ACC112 (cell line): ENCODE results near the gene CH25H.
"Not testable (repeated sequence)": the region's sequence is repeated elsewhere in the genome, so short reads cannot be mapped to it uniquely, and the experiment has no call there.

Experiments
- H2AFZ ChIP-seq: fragments of 200-600 bp; sonication (generic); one replicate; pipeline ENCODE4 v1.6.0; 2017; ENCODE audit warnings: antibody characterized with exemption, low read length; ENCODE audit not compliant: unreplicated experiment
- H3K27ac ChIP-seq: fragments of 200-600 bp; sonication (generic); 2 replicates; pipeline ENCODE4 v1.5.1; 2014; ENCODE audit warnings: low read depth, mild to moderate bottlenecking, antibody characterized with exemption, low read length, moderate library complexity
- H3K27me3 ChIP-seq: fragments of 200-600 bp; sonication (generic); 2 replicates; pipeline ENCODE4 v1.6.1; 2014; ENCODE audit warnings: mild to moderate bottlenecking, antibody characterized with exemption, low read length, moderate library complexity, mixed read lengths; ENCODE audit not compliant: insufficient read depth
- H3K36me3 ChIP-seq: fragments of 200-600 bp; sonication (generic); 2 replicates; pipeline ENCODE4 v1.6.1; 2016; ENCODE audit warnings: mild to moderate bottlenecking, antibody characterized with exemption, low read length, moderate library complexity, mixed read lengths; ENCODE audit not compliant: insufficient read depth
- H3K4me1 ChIP-seq: fragments of 200-600 bp; sonication (generic); one replicate; pipeline ENCODE4 v1.6.1; 2016; ENCODE audit warnings: low read length, mixed read lengths; ENCODE audit not compliant: insufficient read depth, unreplicated experiment, control insufficient read depth
- H3K4me3 ChIP-seq: fragments of 200-600 bp; sonication (generic); 2 replicates; pipeline ENCODE4 v1.5.1; 2014; ENCODE audit warnings: mild to moderate bottlenecking, low read depth, low read length
- H3K79me2 ChIP-seq: fragments of 200-600 bp; sonication (generic); one replicate; pipeline ENCODE4 v1.6.0; 2016; ENCODE audit warnings: low read length; ENCODE audit not compliant: control insufficient read depth, unreplicated experiment, insufficient read depth

CH25H gene

DNA sequence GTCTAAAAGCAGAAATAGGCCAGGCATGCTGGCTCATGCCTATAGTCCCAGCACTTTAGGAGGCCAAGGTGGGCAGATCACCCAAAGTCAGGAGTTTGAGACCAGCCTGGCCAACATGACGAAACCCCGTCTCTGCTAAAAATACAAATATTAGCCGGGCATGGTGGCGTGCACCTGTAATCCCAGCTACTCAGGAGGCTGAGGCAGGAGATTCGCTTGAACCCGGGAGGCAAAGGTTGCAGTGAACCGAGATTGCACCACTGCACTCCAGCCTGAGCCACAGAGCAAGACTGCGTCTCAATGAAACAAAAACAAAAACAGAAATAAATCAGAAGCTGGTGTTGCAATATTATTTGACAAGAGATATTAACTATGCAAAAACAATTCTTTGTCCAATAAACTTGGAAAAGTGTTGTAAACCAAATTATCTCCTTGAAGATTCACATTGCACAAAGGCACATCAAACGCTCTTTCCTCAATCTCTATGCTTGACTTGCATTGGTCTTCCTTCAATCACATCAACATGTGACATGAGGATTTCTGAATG, 38.7 kb downstream of the CH25H start:
- H3K4me1 ChIP-seq, result peaks cover 25% of the 10 kb centered on the region
- not testable (repeated sequence) for H3K79me2 ChIP-seq, H3K36me3 ChIP-seq, H2AFZ ChIP-seq, H3K4me3 ChIP-seq, H3K27ac ChIP-seq, H3K27me3 ChIP-seq

DNA sequence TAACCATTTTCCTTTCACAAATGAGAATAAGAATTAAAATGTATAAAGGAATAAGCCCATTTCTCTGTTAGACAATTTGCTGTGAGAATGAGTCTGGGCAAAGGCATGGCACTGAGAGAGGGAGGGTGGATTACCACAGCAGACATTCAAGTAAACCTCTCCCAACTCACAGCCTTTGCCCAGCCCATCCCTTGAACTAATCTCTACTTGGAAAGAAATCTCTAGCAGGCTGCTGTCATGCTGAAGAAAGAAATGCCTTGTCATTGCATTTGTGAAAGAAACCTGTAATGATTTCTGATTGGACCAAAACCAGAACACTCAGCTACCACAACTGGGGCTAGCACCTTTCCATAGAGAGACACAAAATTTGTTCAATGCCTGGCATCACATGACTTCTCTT, 39.2 kb downstream of the CH25H start:
- no peak overlapping the region for H2AFZ ChIP-seq
- H3K36me3 ChIP-seq, result no peaks in the 10 kb centered on the region
- H3K27ac ChIP-seq, result no peak overlapping the region
- H3K4me1 ChIP-seq, result peaks cover 20% of the 10 kb centered on the region
- H3K27me3 ChIP-seq, result no peaks in the 10 kb centered on the region
- H3K79me2 ChIP-seq, result no peaks in the 10 kb centered on the region
- no peak overlapping the region for H3K4me3 ChIP-seq

DNA sequence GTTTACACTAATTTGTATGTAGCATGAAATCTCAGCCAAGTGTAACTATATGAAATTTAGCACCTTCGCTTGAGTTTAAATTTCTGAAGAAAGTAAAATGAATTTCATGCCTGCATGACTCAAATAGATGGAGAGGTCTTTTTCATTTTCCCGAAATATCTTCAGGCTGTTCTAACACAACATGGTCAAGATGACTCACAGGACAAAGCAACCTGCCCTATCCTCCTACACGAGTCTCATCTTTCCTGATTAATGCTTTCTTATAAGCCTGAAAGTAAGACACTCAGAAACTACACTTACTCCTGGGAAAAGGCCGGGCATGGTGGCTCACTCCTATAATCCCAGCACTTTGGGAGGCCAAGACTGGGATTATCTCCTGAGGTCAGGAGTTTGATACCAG, 41.2 kb downstream of the CH25H start:
- no peaks in the 10 kb centered on the region for H3K36me3 ChIP-seq
- peaks cover 6% of the 10 kb centered on the region for H3K4me1 ChIP-seq
- H3K4me3 ChIP-seq, result no peak overlapping the region
- no peak overlapping the region for H2AFZ ChIP-seq
- no peak overlapping the region for H3K27ac ChIP-seq
- no peaks in the 10 kb centered on the region for H3K79me2 ChIP-seq
- H3K27me3 ChIP-seq, result no peaks in the 10 kb centered on the region

- Histone ChIP-seq H2AFZ (no peak overlapping the region), H3K27ac (no peak overlapping the region), H3K4me1 (peaks cover 6% of the 10 kb centered on the region), H3K36me3 (no peaks in the 10 kb centered on the region), H3K4me3 (no peak overlapping the region), H3K79me2 (no peaks in the 10 kb centered on the region), H3K27me3 (no peaks in the 10 kb centered on the region)
Measured at GRCh38 chr10:89164920-89165319, 42.2 kb downstream of the CH25H start.

DNA sequence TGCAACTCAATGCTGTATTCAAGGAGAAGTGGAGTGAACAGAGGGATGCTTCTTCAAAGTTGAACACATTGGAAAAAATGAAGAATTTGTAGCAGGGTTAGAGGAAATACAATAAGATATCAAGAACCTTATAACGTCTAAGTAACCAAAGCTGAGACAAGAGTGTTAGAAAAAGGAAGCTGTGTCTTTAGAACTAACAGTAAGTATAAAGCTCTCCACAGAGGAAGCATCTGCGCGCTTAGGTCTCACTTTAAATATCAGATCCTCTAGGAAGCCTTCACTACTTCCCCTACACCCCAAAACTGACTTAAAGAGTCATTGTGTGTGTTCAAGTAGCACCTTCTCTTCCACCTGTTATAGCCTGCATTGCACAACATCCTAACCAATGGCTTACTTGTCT, 43.0 kb downstream of the CH25H start:
- Histone ChIP-seq H3K36me3 (no peaks in the 10 kb centered on the region), H3K4me1 (peaks cover 9% of the 10 kb centered on the region), H3K27me3 (no peaks in the 10 kb centered on the region), H3K4me3 (no peak overlapping the region), H3K27ac (no peak overlapping the region), H2AFZ (no peak overlapping the region), H3K79me2 (no peaks in the 10 kb centered on the region)

DNA sequence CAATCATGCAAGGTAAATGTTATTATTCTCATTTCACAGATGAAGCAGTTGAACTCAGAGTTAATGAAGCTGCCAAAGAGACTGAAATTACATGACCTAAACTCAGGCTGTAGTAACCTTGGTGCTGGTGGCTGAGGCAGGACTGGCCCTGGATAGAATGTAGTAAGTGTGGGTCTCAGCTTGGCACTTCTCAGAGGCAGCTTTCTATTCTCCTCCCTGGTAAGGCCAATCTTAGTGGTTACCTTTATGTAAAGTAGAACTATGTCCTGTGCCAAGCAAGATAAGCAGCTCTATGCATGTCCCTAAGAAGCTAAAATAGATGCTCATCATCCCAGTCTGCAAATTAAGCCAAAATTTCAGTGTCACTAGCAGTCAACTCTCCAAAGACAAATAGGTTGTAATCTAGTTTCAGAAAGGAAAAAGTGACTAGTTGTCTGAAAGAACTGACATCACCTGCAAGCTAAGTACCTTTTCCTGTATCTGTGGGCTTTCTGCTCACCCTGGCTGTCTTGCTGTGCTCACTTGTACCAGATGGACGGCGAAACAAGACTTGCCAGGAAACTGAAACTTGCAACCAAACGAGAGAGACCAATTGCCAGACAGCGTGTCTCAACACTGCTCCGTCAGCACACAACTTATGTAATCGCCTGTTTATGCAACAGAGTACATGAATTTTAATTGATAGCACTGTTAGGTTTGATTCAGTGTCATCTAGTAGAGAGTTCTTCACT, 43.7 kb downstream of the CH25H start:
- Histone ChIP-seq H3K27me3 (no peaks in the 10 kb centered on the region), H3K4me1 (peaks cover 16% of the 10 kb centered on the region), H2AFZ (no peak overlapping the region), H3K79me2 (no peaks in the 10 kb centered on the region), H3K36me3 (no peaks in the 10 kb centered on the region), H3K27ac (no peak overlapping the region), H3K4me3 (no peak overlapping the region)

DNA sequence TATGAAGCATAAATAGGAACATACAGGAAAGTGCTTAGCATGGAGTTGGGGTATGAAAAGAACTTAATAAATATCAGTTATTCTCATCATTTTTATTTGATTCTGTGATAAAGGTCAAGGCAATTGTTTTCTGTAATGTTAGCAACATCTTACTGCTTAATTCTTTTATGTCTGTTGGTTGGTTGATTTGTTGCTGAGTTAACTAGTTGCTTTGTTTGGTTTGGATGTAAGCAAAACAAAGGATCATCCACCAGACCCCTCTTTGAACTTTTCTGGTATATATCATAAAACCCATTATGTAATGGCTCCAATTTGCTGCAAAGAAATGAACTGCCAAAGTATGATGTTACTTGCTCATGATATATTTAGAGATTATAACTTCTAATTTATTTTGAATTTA, 44.5 kb downstream of the CH25H start:
- Histone ChIP-seq H3K27ac (no peak overlapping the region), H3K79me2 (no peaks in the 10 kb centered on the region), H3K36me3 (no peaks in the 10 kb centered on the region), H3K4me3 (no peak overlapping the region), H2AFZ (no peak overlapping the region), H3K4me1 (peaks cover 18% of the 10 kb centered on the region), H3K27me3 (no peaks in the 10 kb centered on the region)

- Histone ChIP-seq H3K27ac (no peak overlapping the region), H3K4me3 (no peak overlapping the region), H3K4me1 (peaks cover 12% of the 10 kb centered on the region)
Measured at GRCh38 chr10:89160339-89160738, 46.8 kb downstream of the CH25H start.

DNA sequence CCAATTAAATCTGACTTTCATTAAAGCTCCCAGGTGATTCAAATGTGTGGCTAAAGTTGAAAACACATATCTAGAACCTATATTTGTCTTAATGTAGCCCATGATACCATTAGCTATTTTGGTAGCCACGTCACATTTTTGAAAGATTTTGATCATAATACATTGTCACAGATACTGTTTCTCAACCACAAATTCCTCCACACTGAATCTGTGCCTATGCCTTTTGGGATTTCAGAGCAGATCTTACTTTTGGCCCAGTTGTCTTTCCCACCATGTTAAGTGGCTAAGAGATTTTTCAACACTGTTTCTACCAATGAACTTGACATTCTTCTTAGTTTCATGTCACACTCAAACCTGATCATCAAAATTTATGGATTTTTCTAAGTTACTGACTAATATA, 47.4 kb downstream of the CH25H start:
- H3K27ac ChIP-seq, result no peak overlapping the region
- H3K4me3 ChIP-seq, result no peak overlapping the region
- H3K27me3 ChIP-seq, result no peaks in the 10 kb centered on the region
- no peaks in the 10 kb centered on the region for H3K79me2 ChIP-seq
- no peak overlapping the region for H2AFZ ChIP-seq
- peaks cover 12% of the 10 kb centered on the region for H3K4me1 ChIP-seq
- H3K36me3 ChIP-seq, result no peaks in the 10 kb centered on the region

More at GRCh38 chr10:89160339-89160738, 46.8 kb downstream of the CH25H start:
- H3K27me3 ChIP-seq, result no peaks in the 10 kb centered on the region
- no peaks in the 10 kb centered on the region for H3K79me2 ChIP-seq
- no peak overlapping the region for H2AFZ ChIP-seq
- no peaks in the 10 kb centered on the region for H3K36me3 ChIP-seq

- H3K27ac ChIP-seq, result no peak overlapping the region
- H3K79me2 ChIP-seq, result no peaks in the 10 kb centered on the region
- peaks cover 12% of the 10 kb centered on the region for H3K4me1 ChIP-seq
- no peaks in the 10 kb centered on the region for H3K27me3 ChIP-seq
- no peak overlapping the region for H2AFZ ChIP-seq
- H3K36me3 ChIP-seq, result no peaks in the 10 kb centered on the region
- no peak overlapping the region for H3K4me3 ChIP-seq
Measured at GRCh38 chr10:89159316-89159715, 47.8 kb downstream of the CH25H start.

DNA sequence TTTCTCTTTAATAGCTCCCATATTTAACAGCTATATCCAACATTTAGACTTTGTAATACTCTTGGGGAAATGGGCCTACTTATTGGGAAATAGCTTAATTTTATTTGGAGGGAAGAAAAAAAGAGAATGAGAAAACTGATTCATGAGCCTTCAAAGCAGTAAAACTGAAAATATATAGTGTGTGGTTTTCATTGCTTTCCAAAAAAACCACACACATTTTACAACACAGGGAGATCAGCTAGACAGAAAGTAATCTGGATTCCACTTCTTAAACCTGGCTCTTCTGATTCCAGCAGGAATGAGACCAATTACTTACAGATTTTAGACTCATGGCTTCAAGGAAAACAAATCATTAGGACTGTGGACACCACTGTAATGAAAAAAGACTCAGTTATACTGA, 48.7 kb downstream of the CH25H start:
- H3K4me3 ChIP-seq, result no peak overlapping the region
- peaks cover 12% of the 10 kb centered on the region for H3K4me1 ChIP-seq
- H3K36me3 ChIP-seq, result no peaks in the 10 kb centered on the region
- H2AFZ ChIP-seq, result peak overlapping the region; percentile 93
- H3K79me2 ChIP-seq, result no peaks in the 10 kb centered on the region
- H3K27me3 ChIP-seq, result no peaks in the 10 kb centered on the region
- H3K27ac ChIP-seq, result peak overlapping the region; percentile 53
